K562 (cell line): ENCODE data around the gene OPA1. TPM values are rescaled to one million over a fixed set of nuclear protein-coding genes. Genes with fewer than 3 reads are reported as not detected.

ENCODE experiments used
- ATAC-seq: fragments of 200-7000 bp; cut with Tn5 transposase; 3 replicates; pipeline ENCODE4 v1.9.1; 2020; ENCODE audit warnings: moderate library complexity
- BruUV-seq: library from RNA; stranded (reverse); fragments of 400-500 nt; replicated peaks from 2 replicates; lab custom pipeline; 2021; lab: Mats Ljungman, UMichigan
- CTCF ChIA-PET: fragments of 300-600 bp; formaldehyde crosslinking; extraction: SDS; loops from one replicate; lab custom pipeline; 2021; ENCODE audit warnings: low intra/inter-chr PET ratio; lab: Yijun Ruan, JAX
- POLR2A ChIA-PET: fragments of 300-600, 350-650 bp; sonication (Branson Sonifier 250); formaldehyde crosslinking; extraction: SDS; loops from one replicate; lab custom pipeline; 2021; ENCODE audit warnings: antibody characterized with exemption, inconsistent platforms; lab: Yijun Ruan, JAX
- DNase-seq, 4 experiments: peaks; one replicate each; pipeline versions ENCODE4 v3.0.0 to v3.0.0-alpha.2; 2011 to 2018; ENCODE audit warnings: low spot score in 3 of 4, mixed read lengths in 3 of 4; ENCODE audit errors: extremely low read depth in 1 of 4
- FAIRE-seq: peaks from 2 replicates; lab custom pipeline; 2011; peaks lifted over from hg19 to GRCh38; lab: Jason Lieb, UNC
- H2AFZ ChIP-seq: 2 replicates; pipeline ENCODE4 v1.6.0; 2011; ENCODE audit warnings: low read depth, low read length, control low read depth, inconsistent platforms
- H3K27ac ChIP-seq: fragments of 200-600 bp; 3 replicates; pipeline ENCODE4 v1.8.0; 2011; ENCODE audit warnings: low read depth, mild to moderate bottlenecking, control low read depth, inconsistent platforms, low read length, moderate library complexity, mixed read lengths; ENCODE audit errors: extremely low read depth
- H3K27me3 ChIP-seq, 2 experiments: fragments of 300-600 bp in 1 of 2; 2 replicates in 1 of 2; 3 replicates in 1 of 2; pipeline versions ENCODE4 v1.6.0 to v1.8.0; 2011; ENCODE audit warnings: inconsistent platforms in 2 of 2, low read length in 2 of 2, mild to moderate bottlenecking in 1 of 2, mixed read lengths in 1 of 2, moderate library complexity in 1 of 2; ENCODE audit not compliant: control insufficient read depth in 2 of 2, insufficient read depth in 2 of 2
- H3K36me3 ChIP-seq: fragments of 300-600 bp; 3 replicates; pipeline ENCODE4 v1.8.0; 2011; ENCODE audit warnings: mild to moderate bottlenecking, low read length, inconsistent platforms; ENCODE audit not compliant: control insufficient read depth, insufficient read depth
- H3K4me1 ChIP-seq, 2 experiments: fragments of 200-600 bp in 1 of 2; replicated peaks in 1 of 2; 2 replicates in 1 of 2; 3 replicates in 1 of 2; pipeline versions ENCODE4 v1.5.1 to v1.8.0; 2011; ENCODE audit warnings: inconsistent platforms in 2 of 2, low read length in 2 of 2, mild to moderate bottlenecking in 1 of 2, mixed read lengths in 1 of 2, moderate library complexity in 1 of 2; ENCODE audit not compliant: control insufficient read depth in 2 of 2, insufficient read depth in 2 of 2
- H3K4me2 ChIP-seq: 2 replicates; pipeline ENCODE4 v1.6.1; 2011; ENCODE audit warnings: low read length, control low read depth, inconsistent platforms, mixed read lengths; ENCODE audit not compliant: insufficient read depth
- H3K4me3 ChIP-seq: fragments of 200-600 bp; sonication (generic), shearing (Covaris generic); 2 replicates; pipeline ENCODE4 v1.5.1; 2016; ENCODE audit warnings: control low read depth, inconsistent platforms
- H3K79me2 ChIP-seq: fragments of 200-600 bp; 3 replicates; pipeline ENCODE4 v1.8.0; 2011; ENCODE audit warnings: low read length, inconsistent platforms; ENCODE audit not compliant: control insufficient read depth, insufficient read depth
- H3K9ac ChIP-seq, 2 experiments: 2 replicates each; pipeline versions ENCODE4 v1.6.0 to v1.6.1; 2011; ENCODE audit warnings: low read depth in 2 of 2, low read length in 2 of 2, control low read depth in 1 of 2, inconsistent platforms in 1 of 2, mild to moderate bottlenecking in 1 of 2, mixed read lengths in 1 of 2; ENCODE audit not compliant: insufficient read depth in 1 of 2
- H3K9me1 ChIP-seq: one replicate; pipeline ENCODE4 v1.6.0; 2011; ENCODE audit warnings: inconsistent platforms, mild to moderate bottlenecking, low read length, moderate library complexity; ENCODE audit not compliant: control insufficient read depth, insufficient read depth
- H3K9me3 ChIP-seq: replicated peaks from 2 replicates; pipeline ENCODE4 v1.5.1; 2011; ENCODE audit warnings: low read depth, low read length, inconsistent platforms; ENCODE audit not compliant: control insufficient read depth, insufficient read depth
- H4K20me1 ChIP-seq: replicated peaks from 2 replicates; pipeline ENCODE4 v1.6.1; 2011; ENCODE audit warnings: low read length, inconsistent platforms, mixed read lengths; ENCODE audit not compliant: control insufficient read depth, insufficient read depth
- BMI1 ChIP-seq: fragments of 150-350 bp; IDR thresholded peaks from 2 replicates; pipeline ENCODE4 v1.6.1; 2014; ENCODE audit warnings: low read length
- CEBPG ChIP-seq, 3 experiments: fragments of 200-800 bp in 1 of 3; sonication (Bioruptor generic) in 1 of 3; sonication (generic) in 1 of 3; formaldehyde crosslinking in 1 of 3; IDR thresholded peaks in 2 of 3; conservative IDR thresholded peaks in 1 of 3; 2 replicates each; pipeline versions ENCODE4 v1.6.1 to v1.8.0; 2016 to 2022; ENCODE audit warnings: missing compliant biosample characterization in 2 of 3, missing genetic modification characterization in 2 of 3, mild to moderate bottlenecking in 1 of 3, missing genetic modification reagents in 1 of 3
- CTBP1 ChIP-seq: fragments of 450-650 bp; IDR thresholded peaks from 2 replicates; pipeline ENCODE4 v1.6.1; 2016; ENCODE audit warnings: borderline replicate concordance
- HNRNPH1 ChIP-seq: fragments of 200-400 bp; formaldehyde crosslinking; optimal IDR thresholded peaks from 2 replicates; pipeline ENCODE3; 2017; ENCODE audit warnings: low read depth, mild to moderate bottlenecking, low read length, moderate library complexity
- KDM4B ChIP-seq, 2 experiments: fragments of 450-650 bp in 1 of 2; sonication (generic) in 1 of 2; IDR thresholded peaks; 2 replicates each; pipeline ENCODE4 v1.6.1; 2016 to 2017; ENCODE audit warnings: borderline replicate concordance in 2 of 2, antibody characterized with exemption in 1 of 2, low read depth in 1 of 2, mild to moderate bottlenecking in 1 of 2
- MYBL2 ChIP-seq, 2 experiments: fragments of 450-650 bp in 1 of 2; sonication (generic) in 1 of 2; formaldehyde crosslinking in 1 of 2; IDR thresholded peaks; 2 replicates each; pipeline versions ENCODE4 v1.6.1 to v1.8.1; 2017 to 2022; ENCODE audit warnings: borderline replicate concordance in 1 of 2, inconsistent platforms in 1 of 2, low read depth in 1 of 2, mild to moderate bottlenecking in 1 of 2, missing genetic modification reagents in 1 of 2, moderate library complexity in 1 of 2
- SAFB2 ChIP-seq: fragments of 200-400 bp; formaldehyde crosslinking; IDR thresholded peaks from 2 replicates; pipeline ENCODE4 v1.6.1; 2018; ENCODE audit warnings: borderline replicate concordance, low read length, low read depth, moderate library complexity; ENCODE audit not compliant: severe bottlenecking
- SMAD2 ChIP-seq: fragments of 150-350 bp; IDR thresholded peaks from 2 replicates; pipeline ENCODE4 v1.6.1; 2014; ENCODE audit warnings: low read depth, mild to moderate bottlenecking, low read length
- SP2 ChIP-seq: IDR thresholded peaks from 2 replicates; pipeline ENCODE4 v1.6.1; 2011; ENCODE audit warnings: mild to moderate bottlenecking, low read depth, low read length, moderate library complexity; ENCODE audit not compliant: poor library complexity, severe bottlenecking; ENCODE audit errors: extremely low read depth
- YBX1 ChIP-seq: fragments of 450-650 bp; IDR thresholded peaks from 2 replicates; pipeline ENCODE4 v1.7.1; 2016; ENCODE audit warnings: mild to moderate bottlenecking
- ZEB2 ChIP-seq: fragments of 450-650 bp; IDR thresholded peaks from 2 replicates; pipeline ENCODE4 v1.6.1; 2016
- ZNF263 ChIP-seq: sonication (generic); formaldehyde crosslinking; IDR thresholded peaks from 2 replicates; pipeline ENCODE4 v1.8.0; 2022; ENCODE audit warnings: mild to moderate bottlenecking, missing genetic modification reagents, borderline replicate concordance
- ZNF707 ChIP-seq: fragments of 250-450 bp; sonication (Bioruptor Pico); conservative IDR thresholded peaks from 2 replicates; pipeline ENCODE4 v1.8.0; 2022; ENCODE audit warnings: inconsistent platforms, mild to moderate bottlenecking, moderate library complexity
- WGBS: fragments of 100-300 bp; shearing (Covaris generic); methylation state at CpG from one replicate; pipeline ENCODE4 v1.1.6; 2016; ENCODE audit warnings: low coverage, mixed read lengths; ENCODE audit not compliant: insufficient coverage; ENCODE audit errors: missing lambda C conversion rate; 5-methylcytosine and 5-hydroxymethylcytosine counted together
- in situ Hi-C: fragments of 300-500 bp; cut with MboI; formaldehyde crosslinking; loops from 4 replicates; pipeline ENCODE4 v1.15.0; 2018; ENCODE audit warnings: inconsistent platforms, mixed read lengths
- intact Hi-C: fragments of 100-400 bp; cut with micrococcal nuclease; formaldehyde crosslinking; loops from 2 replicates; pipeline ENCODE4 v1.14.2; 2022
- polyA plus RNA-seq, 8 experiments: library from polyadenylated mRNA; depleted of rRNA in 4 of 8; stranded (reverse) in 5 of 8; unstranded in 3 of 8; fragments of >200 nt; fragmentation: Nextera tagmentation in 2 of 8; fragmentation: Illumina TruSeq in 1 of 8; extraction: Ambion mirVana in 2 of 8; extraction: Trizol in 1 of 8; gene quantifications; 2 replicates each; pipeline versions ENCODE4 v1.2.1 to v1.2.3, GENCODE V29; 2011 to 2014; ENCODE audit warnings: inconsistent platforms in 1 of 8, missing spikeins in 1 of 8
- total RNA-seq, 7 experiments: library from RNA; depleted of rRNA in 6 of 7; stranded (reverse); fragments of >200 nt in 6 of 7; fragmentation: Illumina TruSeq in 2 of 7; extraction: Trizol in 2 of 7; gene quantifications; 2 replicates each; pipeline versions ENCODE4 v1.2.1 to v1.2.3, GENCODE V29; 2011 to 2021; ENCODE audit warnings: low replicate concordance in 1 of 7
- TF ChIP-seq, protein P1 (sequence below), 3 experiments: fragments of 200-800 bp in 1 of 3; fragments of 250-450 bp in 1 of 3; fragments of 450-650 bp in 1 of 3; sonication (Bioruptor Pico) in 1 of 3; sonication (Bioruptor generic) in 1 of 3; formaldehyde crosslinking in 1 of 3; IDR thresholded peaks; 2 replicates each; pipeline versions ENCODE4 v1.6.1 to v1.8.0; 2016 to 2022; ENCODE audit warnings: mild to moderate bottlenecking in 2 of 3, missing genetic modification characterization in 2 of 3, missing compliant biosample characterization in 1 of 3, moderate library complexity in 1 of 3

The OPA1 gene
- total and polyA plus RNA-seq, 9 of the 15 experiments (the other 6 are each of a cell fraction or from before 2014, with no cell fraction given) = 19.7 to 127 (median 94.7) TPM

DNA sequence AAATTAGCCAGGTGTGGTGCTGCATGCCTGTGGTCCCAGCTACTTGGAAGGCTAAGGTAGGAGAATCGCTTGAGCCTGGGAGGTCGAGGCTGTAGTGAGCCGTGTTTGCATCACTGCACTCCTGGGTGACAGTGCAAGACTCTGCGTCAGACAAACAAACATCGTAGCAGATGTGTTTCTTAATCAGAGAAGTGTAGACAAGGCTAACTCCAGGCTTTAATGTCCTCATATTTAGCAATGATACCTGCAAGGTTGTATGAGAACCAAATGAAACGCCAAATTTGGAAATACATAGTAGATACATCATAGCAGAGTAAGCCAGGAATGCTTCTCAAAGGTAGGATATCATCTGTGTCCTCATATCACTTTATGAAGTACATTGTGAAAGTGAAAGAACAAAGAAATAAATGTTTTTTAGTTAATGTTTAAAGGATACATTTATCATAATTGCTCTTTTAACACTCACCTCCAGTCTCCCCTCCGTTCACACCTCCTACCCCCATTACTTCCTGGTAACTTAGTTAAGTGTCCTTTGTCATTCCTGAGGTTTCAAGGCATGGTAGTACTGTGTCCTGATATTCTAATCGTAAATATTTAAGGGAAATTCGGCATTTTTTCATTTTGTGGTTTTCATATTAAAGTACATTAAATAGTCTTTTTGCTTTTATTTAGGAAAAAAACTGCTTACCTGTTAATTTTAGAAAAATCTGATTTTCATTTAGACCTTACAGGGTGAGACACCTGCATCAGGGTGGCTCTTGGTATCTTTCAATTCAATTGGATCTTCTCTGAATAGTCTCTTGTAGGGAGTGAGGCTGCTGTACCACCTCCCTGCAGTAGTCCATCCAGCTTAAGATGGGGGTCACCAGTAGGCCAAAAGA lies 96.1 kb downstream of the OPA1 start:
- ChIA-PET CTCF (no interaction called here), POLR2A (interaction anchor here (0.6 to 1.8 kb wide), 7 partner anchors 12 to 448 kb away, joined by 3 to 9 read pairs (median 4); no protein-coding TSS in a partner anchor)
- H3K36me3 ChIP-seq = peaks cover 48% of the 10 kb centered on the region
- ATAC-seq = peak; percentile 69
- DNase-seq = peak in 1 of 4 experiments; percentile 29
- FAIRE-seq = peak; percentile 35
- H4K20me1 ChIP-seq = no peaks in the 10 kb centered on the region
- WGBS = 19% methylated on average over 9 of the region's 9 CpGs
- peaks cover 6% of the 10 kb centered on the region; the same call in 1 of the 3 replicates for H3K79me2 ChIP-seq
- H3K9me3 ChIP-seq = no peaks in the 10 kb centered on the region
- peak overlapping the region; percentile 46 for H2AFZ ChIP-seq
- in situ Hi-C loops = no loop called here
- no TSS peak for BruUV-seq
- H3K27ac ChIP-seq = peak overlapping the region; percentile 76
- H3K4me3 ChIP-seq = no peak overlapping the region
- peak overlapping the region; percentile 35 to 38; a peak in 3 of 4 replicates for H3K9ac ChIP-seq
- intact Hi-C loops = loop anchor here (1.0 kb wide), 1 partner anchor 27 kb away; no protein-coding TSS in a partner anchor
- H3K9me1 ChIP-seq = no peaks in the 10 kb centered on the region
- peak overlapping the region; percentile 67 for H3K4me2 ChIP-seq
- H3K4me1 ChIP-seq = peaks cover 6 to 31% of the 10 kb centered on the region in 2 experiments
- H3K27me3 ChIP-seq = no peaks in the 10 kb centered on the region
- TF ChIP-seq SP2 (no peak), MYBL2 (IDR thresholded peaks at IDR 0.05; ENCODE audit: low read depth) (no peak), MYBL2 (CRISPR knock-in tag; IDR thresholded peaks at IDR 0.05; ENCODE audit: borderline replicate concordance) (no peak), HNRNPH1 (no peak), CTBP1 (no peak), CEBPG (CRISPR knock-in tag; IDR thresholded peaks at IDR 0.05) (no peak), CEBPG (tag; conservative IDR thresholded peaks at IDR 0.05 in 1 of 2, IDR thresholded peaks at IDR 0.05 in 1 of 2) (peak in 1 of 2 experiments; percentile 59; a peak in 1 of 4 replicates), SAFB2 (no peak), SMAD2 (no peak), KDM4B (IDR thresholded peaks at IDR 0.05; ENCODE audit: borderline replicate concordance in 2 of 2, low read depth in 1 of 2) (no peak), YBX1 (no peak), ZNF263 (CRISPR knock-in tag) (no peak), BMI1 (no peak), ZNF707 (no peak), ZEB2 (no peak)
- TF ChIP-seq, protein P1, sequence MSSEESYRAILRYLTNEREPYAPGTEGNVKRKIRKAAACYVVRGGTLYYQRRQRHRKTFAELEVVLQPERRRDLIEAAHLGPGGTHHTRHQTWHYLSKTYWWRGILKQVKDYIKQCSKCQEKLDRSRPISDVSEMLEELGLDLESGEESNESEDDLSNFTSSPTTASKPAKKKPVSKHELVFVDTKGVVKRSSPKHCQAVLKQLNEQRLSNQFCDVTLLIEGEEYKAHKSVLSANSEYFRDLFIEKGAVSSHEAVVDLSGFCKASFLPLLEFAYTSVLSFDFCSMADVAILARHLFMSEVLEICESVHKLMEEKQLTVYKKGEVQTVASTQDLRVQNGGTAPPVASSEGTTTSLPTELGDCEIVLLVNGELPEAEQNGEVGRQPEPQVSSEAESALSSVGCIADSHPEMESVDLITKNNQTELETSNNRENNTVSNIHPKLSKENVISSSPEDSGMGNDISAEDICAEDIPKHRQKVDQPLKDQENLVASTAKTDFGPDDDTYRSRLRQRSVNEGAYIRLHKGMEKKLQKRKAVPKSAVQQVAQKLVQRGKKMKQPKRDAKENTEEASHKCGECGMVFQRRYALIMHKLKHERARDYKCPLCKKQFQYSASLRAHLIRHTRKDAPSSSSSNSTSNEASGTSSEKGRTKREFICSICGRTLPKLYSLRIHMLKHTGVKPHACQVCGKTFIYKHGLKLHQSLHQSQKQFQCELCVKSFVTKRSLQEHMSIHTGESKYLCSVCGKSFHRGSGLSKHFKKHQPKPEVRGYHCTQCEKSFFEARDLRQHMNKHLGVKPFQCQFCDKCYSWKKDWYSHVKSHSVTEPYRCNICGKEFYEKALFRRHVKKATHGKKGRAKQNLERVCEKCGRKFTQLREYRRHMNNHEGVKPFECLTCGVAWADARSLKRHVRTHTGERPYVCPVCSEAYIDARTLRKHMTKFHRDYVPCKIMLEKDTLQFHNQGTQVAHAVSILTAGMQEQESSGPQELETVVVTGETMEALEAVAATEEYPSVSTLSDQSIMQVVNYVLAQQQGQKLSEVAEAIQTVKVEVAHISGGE (CRISPR knock-in tag; IDR thresholded peaks at IDR 0.05) = 0 out of 6 replicates have a peak, but pooled peaks of 1 of the 3 experiments have one; percentile 35
